HL-60/S4 treated with phorbol 12-myristate 13-acetate at 8.2 ng/mL for 4 days and 3 days (cell line): ENCODE data around the gene EML5.
"Not testable (repeated sequence)": the region's sequence is repeated elsewhere in the genome, so short reads cannot be mapped to it uniquely, and the experiment has no call there.

Experiments used
- in situ Hi-C: fragments of 300-500 bp; cut with MboI; formaldehyde crosslinking; loops from 2 replicates; pipeline ENCODE4 v1.15.0; 2022; ENCODE audit warnings: low sequenced_read_pairs

The EML5 gene

DNA sequence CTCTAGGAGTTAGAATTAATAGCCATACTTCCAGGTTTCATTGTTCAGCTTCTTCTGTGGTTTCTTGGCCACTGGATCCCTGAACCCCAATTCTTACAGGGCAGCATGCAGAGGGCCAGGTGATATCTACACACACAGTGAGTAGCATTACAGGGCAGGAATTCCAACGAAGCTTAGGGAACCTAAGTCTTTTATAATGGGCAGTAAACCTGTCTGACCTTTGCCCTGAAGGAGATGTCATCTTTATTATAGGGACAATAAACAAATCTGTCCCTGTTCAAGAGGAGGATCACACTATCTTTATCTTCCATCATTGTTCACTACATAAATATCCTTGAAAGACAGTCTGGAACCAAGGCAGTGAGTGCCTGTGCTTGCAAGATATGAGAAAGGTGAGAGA lies 11.7 kb upstream of the EML5 start:
- in situ Hi-C loops, result no loop called here

GRCh38 chr14:88804035-88804434 lies 11.3 kb upstream of the EML5 start:
- in situ Hi-C loops, result no loop called here

- in situ Hi-C loops, result no loop called here
Measured at GRCh38 chr14:88802596-88802995, 9.8 kb upstream of the EML5 start.

- in situ Hi-C loops, result no loop called here
Measured at GRCh38 chr14:88799522-88799921, 6.8 kb upstream of the EML5 start.

GRCh38 chr14:88798156-88798555 lies 5.4 kb upstream of the EML5 start:
- in situ Hi-C loops, result no loop called here

GRCh38 chr14:88793259-88793625 lies 489 bp upstream of the EML5 start:
- in situ Hi-C loops, result no loop called here

GRCh38 chr14:88791629-88792472 lies 902 bp downstream of the EML5 start:
- in situ Hi-C loops, result no loop called here

GRCh38 chr14:88791252-88791621 lies 1.5 kb downstream of the EML5 start:
- in situ Hi-C loops, result no loop called here

DNA sequence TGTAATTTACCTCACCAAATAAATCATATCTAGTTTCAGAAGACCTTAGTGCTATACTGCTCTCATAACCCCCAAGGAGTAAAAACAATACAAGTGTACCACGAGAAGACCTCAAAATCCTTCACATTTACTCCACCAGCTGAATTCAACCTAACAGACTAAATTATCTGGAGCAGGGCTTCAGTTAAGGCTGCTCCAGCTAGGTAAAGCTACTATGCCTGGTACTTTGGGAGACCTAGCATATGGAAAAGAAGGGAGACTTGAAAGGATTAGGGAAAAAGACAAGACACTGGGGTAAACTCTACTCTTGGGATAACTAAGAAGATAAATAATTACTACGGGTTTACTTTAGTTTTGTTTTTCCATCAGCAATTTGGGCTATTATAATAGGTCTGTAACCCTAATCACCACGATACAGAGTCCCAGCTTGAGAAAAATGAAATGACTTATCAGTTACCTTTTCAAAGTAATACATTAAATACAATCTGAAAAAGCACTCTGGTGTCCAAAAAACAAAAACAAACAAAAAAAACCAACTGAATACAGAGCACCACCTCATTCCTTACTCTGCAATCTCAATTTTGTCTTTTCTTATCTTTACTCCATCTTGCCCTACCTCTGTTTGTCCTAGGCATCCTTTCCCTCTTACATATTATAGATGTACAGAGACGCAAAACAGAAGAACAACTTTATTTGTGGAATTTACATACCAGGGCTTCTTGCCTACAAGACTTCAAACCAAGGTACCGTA lies 2.1 kb downstream of the EML5 start:
- in situ Hi-C loops, result no loop called here

GRCh38 chr14:88789573-88789972 lies 3.2 kb downstream of the EML5 start:
- in situ Hi-C loops, result not testable (repeated sequence)

GRCh38 chr14:88786715-88787114 lies 6.0 kb downstream of the EML5 start:
- in situ Hi-C loops, result no loop called here

GRCh38 chr14:88785911-88786310 lies 6.8 kb downstream of the EML5 start:
- in situ Hi-C loops, result no loop called here

DNA sequence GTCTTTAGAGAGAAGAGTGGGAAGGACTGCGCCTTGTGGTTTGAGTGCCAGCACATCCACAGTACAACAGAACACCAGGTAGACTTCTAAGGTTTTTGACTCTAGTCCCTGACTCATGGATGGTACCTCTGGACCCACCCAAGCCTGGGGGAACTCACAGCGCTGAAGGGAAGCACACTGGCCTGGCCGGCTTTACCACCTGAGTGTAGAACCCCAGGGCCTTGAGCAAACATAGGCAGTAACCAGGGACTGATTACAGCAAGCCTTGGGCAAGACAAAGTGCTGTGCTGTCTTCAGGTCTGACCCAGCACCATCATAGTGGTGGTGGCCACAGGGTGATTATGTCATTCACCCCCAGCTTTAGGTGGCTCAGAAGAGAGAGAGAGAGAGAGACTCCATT lies 17.2 kb downstream of the EML5 start:
- in situ Hi-C loops, result no loop called here

GRCh38 chr14:88770736-88771135 lies 22.0 kb downstream of the EML5 start:
- in situ Hi-C loops, result no loop called here

DNA sequence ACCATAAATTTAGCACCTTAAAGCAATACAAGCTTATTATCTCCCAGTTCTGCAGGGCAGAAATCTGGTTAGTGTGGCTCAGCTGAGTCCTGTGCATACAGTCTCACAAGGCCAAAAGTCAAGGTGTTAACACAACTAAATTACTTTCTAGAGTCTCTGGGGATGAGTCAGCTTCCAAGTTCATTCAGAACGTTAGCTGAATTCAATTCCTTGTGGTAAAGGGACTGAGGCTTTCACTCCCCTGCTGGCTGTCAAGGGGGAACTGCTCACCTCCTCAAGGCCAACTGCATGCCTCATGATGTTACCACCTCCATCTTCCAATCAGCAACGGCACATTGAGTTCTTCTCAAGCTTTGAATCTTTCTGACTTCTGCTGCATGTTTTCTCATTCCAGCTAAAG lies 27.6 kb downstream of the EML5 start:
- in situ Hi-C loops, result no loop called here

DNA sequence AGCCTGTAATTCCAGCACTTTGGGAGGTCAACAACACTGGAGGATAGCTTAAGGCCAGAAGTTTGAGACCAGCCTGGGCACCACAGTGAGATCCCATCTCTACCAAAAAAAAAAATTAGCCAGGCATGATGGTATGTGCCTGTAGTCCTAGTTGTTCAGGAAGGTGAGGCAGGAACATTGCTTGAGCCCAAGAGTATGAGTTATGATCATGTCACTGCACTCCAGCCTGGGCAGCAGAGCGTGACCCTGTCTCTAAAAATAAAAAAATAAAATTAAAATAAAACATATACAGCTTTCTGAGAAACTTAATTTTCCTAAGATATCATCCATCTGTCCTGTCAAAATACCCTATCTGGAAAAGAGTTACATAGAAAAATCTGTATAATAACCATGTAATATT lies 38.9 kb downstream of the EML5 start:
- in situ Hi-C loops, result no loop called here

DNA sequence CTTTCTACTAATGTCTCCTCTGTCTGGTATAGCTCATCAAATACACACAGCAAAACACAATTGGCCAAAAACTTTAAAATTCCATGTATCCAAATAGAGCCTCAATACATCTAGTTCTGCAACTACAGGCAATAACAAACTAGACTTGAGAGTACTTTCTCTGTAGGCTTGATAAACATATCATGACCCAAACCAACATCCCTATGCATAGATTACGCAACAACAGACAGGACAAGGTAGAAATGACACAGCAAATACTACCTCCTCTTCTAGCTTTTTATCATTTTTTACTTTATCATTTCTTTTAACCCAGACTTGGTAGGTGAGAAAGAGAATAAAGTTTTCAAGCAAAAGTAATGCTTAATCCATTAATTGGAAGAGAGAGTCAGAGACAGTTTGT lies 41.8 kb downstream of the EML5 start:
- in situ Hi-C loops, result no loop called here

- in situ Hi-C loops, result no loop called here
Measured at GRCh38 chr14:88750413-88750812, 42.3 kb downstream of the EML5 start.

- in situ Hi-C loops, result no loop called here
Measured at GRCh38 chr14:88749139-88749538, 43.6 kb downstream of the EML5 start.

- in situ Hi-C loops, result no loop called here
Measured at GRCh38 chr14:88748288-88748687, 44.5 kb downstream of the EML5 start.

- in situ Hi-C loops, result no loop called here
Measured at GRCh38 chr14:88746052-88746451, 46.7 kb downstream of the EML5 start.

DNA sequence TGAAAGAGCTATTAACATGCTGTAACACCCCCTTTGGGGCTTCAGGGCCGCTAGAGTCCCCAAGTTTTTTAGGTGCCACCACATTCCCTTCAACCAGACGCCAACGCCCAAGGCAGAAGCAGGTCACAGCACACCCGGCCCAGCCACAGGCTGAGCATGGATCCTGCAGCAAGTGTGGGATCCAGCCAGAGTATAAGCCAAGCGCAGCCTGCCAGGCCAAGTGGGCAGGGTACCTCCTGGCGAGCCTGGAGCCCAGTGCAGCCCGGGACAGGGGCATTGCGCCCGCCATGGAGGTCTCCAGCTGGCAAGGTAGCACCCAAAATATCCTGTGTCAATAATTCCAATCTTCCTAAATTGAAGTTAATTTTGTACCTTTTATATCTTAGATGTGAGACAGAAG lies 55.5 kb downstream of the EML5 start:
- in situ Hi-C loops, result no loop called here
